Measurements from ENCODE around the gene CDH4.

Gene CDH4

GRCh38 chr20:61755971-61756845 lies 504.1 kb downstream of the CDH4 start:
- H3K4me1 ChIP-seq = no peaks in the 10 kb centered on the region
- no peak overlapping the region for H3K4me3 ChIP-seq
- 0 out of 2 replicates have a peak, but pooled peaks cover 3% of the 10 kb centered on the region for H3K27me3 ChIP-seq (ENCODE audit: low read depth)
- no peaks in the 10 kb centered on the region for H3K36me3 ChIP-seq (replicated peaks)
- DNase-seq (ENCODE audit: low spot score in 2 of 2) = no peak
- H3K9me3 ChIP-seq = no peaks in the 10 kb centered on the region
- in situ Hi-C loops (cut with MboI; ENCODE audit: low sequenced_read_pairs) = no loop called here

DNA sequence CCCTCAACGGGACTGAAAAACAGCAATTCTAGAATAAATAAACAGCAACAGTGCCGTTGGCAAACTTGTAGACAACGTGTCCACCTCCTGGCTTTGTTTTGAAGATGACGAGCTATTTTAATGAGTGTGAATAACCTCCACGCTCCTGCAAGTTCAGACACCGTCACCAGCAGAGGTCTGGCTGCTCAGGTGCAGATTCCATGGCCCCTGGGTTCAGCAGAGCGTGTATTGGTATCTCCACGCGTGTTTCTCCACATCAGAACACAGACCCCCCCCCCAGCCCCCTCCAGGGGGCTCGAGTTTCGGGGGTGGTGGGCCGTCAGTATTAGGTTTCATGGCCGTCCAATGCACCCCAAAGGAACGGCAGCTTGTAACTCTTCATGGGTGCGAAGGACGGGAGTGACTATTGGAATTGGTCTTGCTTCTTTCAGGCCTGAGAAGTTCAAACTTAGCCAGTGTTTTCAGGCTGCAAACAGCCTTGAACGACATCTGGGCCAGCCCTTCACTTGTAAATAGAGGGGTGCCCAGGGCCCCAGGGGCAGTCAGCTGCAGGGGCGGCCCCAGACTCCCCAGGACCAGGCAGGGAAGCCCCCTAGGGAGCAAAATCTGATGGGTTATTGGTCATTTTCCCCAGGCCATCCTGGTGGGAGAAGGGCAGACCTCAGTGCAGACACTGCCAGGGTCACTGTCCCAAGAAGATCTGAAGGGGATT lies 505.1 kb downstream of the CDH4 start:
- DNase-seq (ENCODE audit: low spot score in 2 of 2) = no peak
- Histone ChIP-seq H3K9me3 (no peaks in the 10 kb centered on the region), H3K36me3 (replicated peaks) (no peaks in the 10 kb centered on the region), H3K27me3 (ENCODE audit: low read depth) (0 out of 2 replicates have a peak, but pooled peaks cover 3% of the 10 kb centered on the region), H3K4me1 (no peaks in the 10 kb centered on the region), H3K4me3 (no peak overlapping the region)
- in situ Hi-C loops (cut with MboI; ENCODE audit: low sequenced_read_pairs) = no loop called here

DNA sequence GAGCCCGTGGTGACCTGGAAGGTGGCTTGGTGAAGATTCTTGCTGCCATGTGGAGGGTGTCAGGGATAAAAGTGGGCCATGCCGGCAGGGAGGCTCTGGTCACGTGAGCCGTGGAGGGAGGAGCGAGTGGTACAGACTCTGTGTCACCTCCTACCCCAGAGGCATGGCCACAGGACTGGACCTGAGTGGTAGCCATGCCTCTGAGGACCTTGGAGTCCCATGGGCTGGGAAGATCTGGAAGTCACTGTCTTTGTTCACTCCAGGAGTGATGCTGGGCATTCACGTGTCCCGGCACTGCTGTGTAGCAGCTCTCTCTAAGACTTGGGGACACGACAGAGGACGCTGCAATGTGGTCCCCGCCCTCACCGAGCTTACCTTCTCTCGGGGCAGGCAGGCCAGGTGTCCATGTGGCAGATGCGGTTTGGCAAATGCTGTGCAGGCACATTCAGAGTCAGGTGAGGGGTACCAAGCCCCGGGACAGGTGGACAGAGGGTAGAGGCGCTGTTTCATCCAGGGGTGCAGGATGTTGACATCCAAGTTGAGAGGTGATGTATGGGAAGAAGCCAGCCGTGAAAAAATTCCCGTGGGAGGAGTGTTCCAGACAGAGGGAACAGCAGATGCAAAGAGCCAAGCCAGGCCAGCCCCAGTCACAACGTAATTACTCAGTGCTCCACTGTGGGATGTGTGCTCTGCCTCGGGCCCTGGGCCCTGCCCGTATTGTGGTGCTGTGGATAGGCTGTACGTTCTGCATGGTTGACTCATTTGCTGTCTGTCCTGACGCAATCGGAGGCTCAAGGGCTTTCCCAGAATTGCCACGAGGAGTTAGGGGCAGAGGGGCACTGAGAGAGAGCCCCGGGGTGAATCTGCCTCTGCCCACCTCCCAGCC lies 505.9 kb downstream of the CDH4 start:
- no peak for DNase-seq (ENCODE audit: low spot score in 2 of 2)
- H3K36me3 ChIP-seq (replicated peaks) = no peaks in the 10 kb centered on the region
- H3K4me3 ChIP-seq = no peak overlapping the region
- H3K27me3 ChIP-seq (ENCODE audit: low read depth) = 0 out of 2 replicates have a peak, but pooled peaks cover 3% of the 10 kb centered on the region
- H3K4me1 ChIP-seq = no peaks in the 10 kb centered on the region
- no peaks in the 10 kb centered on the region for H3K9me3 ChIP-seq
- in situ Hi-C loops (cut with MboI; ENCODE audit: low sequenced_read_pairs) = no loop called here

GRCh38 chr20:61758564-61759200 lies 506.6 kb downstream of the CDH4 start:
- Histone ChIP-seq H3K27me3 (ENCODE audit: low read depth) (0 out of 2 replicates have a peak, but pooled peaks cover 3% of the 10 kb centered on the region), H3K4me1 (no peaks in the 10 kb centered on the region)
- in situ Hi-C loops (cut with MboI; ENCODE audit: low sequenced_read_pairs) = no loop called here

DNA sequence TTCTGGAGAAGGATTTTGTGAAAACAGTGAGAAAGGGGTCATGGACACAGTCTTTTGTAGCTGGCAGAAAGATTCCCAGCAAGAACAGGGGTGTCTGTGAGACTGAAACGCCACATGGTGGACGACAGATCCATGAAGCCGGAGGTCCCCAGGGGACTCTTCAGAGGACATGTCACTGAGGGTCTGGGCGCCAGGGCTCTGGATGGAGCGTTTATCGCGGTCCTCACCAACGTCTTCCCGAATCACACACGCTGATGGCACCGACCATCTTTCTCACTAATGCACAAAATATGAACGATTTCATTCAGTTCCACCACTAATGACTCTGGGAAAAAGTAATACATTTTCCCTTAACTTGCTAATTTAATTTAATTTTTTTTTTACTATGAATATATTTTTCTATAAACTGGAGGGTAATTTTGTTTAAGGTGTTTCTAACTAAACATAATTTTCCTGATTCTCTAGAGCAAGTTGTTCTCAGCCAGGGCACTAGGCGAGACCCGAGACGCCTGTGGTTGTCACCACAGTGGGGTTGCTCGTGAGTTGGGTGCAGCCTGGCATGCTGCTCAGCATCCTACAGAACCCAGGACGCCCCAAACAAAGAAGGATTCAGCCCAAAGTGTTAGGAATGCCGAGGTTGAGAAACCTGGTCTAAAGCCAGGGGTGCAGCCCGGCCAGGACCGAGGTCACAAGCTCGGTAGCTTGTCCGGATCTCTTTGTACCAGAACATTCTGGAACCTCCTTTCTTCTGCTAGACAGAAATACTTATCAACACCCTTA lies 507.4 kb downstream of the CDH4 start:
- in situ Hi-C loops (cut with MboI; ENCODE audit: low sequenced_read_pairs) = no loop called here
- no peaks in the 10 kb centered on the region for H3K36me3 ChIP-seq (replicated peaks)
- H3K9me3 ChIP-seq = no peaks in the 10 kb centered on the region
- no peak for DNase-seq (ENCODE audit: low spot score in 2 of 2)
- no peak overlapping the region for H3K4me3 ChIP-seq
- 0 out of 2 replicates have a peak, but pooled peaks cover 3% of the 10 kb centered on the region for H3K27me3 ChIP-seq (ENCODE audit: low read depth)
- H3K4me1 ChIP-seq = no peaks in the 10 kb centered on the region

More at GRCh38 chr20:61758564-61759200, 506.6 kb downstream of the CDH4 start:
- no peak overlapping the region for H3K4me3 ChIP-seq
- H3K9me3 ChIP-seq = no peaks in the 10 kb centered on the region
- no peaks in the 10 kb centered on the region for H3K36me3 ChIP-seq (replicated peaks)
- no peak for DNase-seq (ENCODE audit: low spot score in 2 of 2)

DNA sequence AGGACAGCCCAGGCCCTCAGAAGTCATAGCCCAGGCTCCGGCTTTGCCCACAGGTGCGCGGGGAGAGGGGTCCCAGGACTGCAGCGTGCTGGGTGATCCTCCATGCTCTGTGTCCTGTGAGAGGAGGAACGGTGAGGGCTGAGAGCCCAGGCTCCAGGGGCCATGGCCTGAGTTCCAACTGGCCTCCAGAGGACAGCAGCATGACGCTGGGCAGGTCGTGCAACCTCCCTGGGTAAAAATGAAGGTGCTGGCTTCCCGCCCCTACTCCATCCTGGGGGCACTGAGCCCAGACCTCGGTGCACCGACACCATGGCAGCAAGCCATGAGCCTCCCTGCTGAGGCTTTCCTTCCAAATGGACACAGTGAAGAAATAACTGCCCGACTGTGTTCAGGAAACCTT lies 508.3 kb downstream of the CDH4 start:
- Histone ChIP-seq H3K4me3 (no peak overlapping the region), H3K27me3 (ENCODE audit: low read depth) (0 out of 2 replicates have a peak, but pooled peaks cover 3% of the 10 kb centered on the region), H3K9me3 (no peaks in the 10 kb centered on the region), H3K36me3 (replicated peaks) (no peaks in the 10 kb centered on the region), H3K4me1 (no peaks in the 10 kb centered on the region)
- DNase-seq (ENCODE audit: low spot score in 2 of 2) = no peak
- in situ Hi-C loops (cut with MboI; ENCODE audit: low sequenced_read_pairs) = no loop called here

DNA sequence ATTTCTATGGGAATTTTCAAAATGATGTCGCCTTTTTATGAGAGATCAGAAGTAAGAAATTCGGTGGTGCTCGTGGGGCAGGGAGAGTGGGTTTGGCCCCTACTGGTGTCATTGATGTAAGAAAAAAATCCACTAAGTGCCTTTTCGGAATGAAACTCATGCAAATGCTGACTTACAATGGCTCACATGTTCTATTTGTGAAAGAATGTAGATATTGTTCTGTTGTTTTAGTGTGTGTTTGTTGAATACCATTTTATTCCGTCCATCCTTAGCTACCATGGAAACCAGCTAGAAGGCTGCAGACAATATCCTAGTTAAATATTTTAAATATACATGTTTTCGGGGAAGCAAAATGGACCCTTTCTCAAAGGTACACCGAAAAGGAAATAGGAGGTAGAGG lies 508.7 kb downstream of the CDH4 start:
- H3K9me3 ChIP-seq = no peaks in the 10 kb centered on the region
- no peaks in the 10 kb centered on the region for H3K36me3 ChIP-seq (replicated peaks)
- no peak overlapping the region for H3K4me3 ChIP-seq
- in situ Hi-C loops (cut with MboI; ENCODE audit: low sequenced_read_pairs) = no loop called here
- no peaks in the 10 kb centered on the region for H3K4me1 ChIP-seq
- no peak for DNase-seq (ENCODE audit: low spot score in 2 of 2)
- H3K27me3 ChIP-seq (ENCODE audit: low read depth) = 0 out of 2 replicates have a peak, but pooled peaks cover 3% of the 10 kb centered on the region

GRCh38 chr20:61761453-61762166 lies 509.5 kb downstream of the CDH4 start:
- no peaks in the 10 kb centered on the region for H3K4me1 ChIP-seq
- 0 out of 2 replicates have a peak, but pooled peaks cover 3% of the 10 kb centered on the region for H3K27me3 ChIP-seq (ENCODE audit: low read depth)
- no peaks in the 10 kb centered on the region for H3K36me3 ChIP-seq (replicated peaks)
- no peak overlapping the region for H3K4me3 ChIP-seq
- in situ Hi-C loops (cut with MboI; ENCODE audit: low sequenced_read_pairs) = no loop called here
- DNase-seq (ENCODE audit: low spot score in 2 of 2) = no peak
- no peaks in the 10 kb centered on the region for H3K9me3 ChIP-seq

DNA sequence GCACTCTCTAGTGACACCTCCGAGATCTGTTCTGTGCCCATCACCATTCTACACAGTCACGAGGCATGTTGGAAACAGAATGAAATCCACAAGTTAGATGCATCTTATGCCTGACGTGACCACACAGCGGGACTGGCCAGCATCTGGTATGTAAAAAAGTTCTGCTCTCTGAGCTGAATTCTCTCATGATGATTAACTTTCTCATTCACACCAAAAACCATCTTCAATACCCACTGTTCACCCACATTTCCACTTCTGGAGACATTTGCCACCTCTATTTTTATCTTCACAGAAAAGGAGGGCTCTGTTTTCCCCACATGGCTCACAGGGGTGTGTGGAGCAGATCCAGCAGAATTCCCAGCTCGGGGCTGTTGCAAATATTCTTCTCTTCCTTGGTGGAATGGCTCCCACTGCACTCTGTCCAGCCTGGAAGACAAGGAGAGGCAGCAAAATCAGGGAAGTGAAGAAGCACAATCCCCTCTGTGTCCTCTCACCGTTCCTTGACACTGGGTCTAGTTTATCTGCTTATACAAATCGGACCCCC lies 510.2 kb downstream of the CDH4 start:
- Histone ChIP-seq H3K27me3 (ENCODE audit: low read depth) (0 out of 2 replicates have a peak, but pooled peaks cover 3% of the 10 kb centered on the region), H3K4me1 (no peaks in the 10 kb centered on the region), H3K36me3 (replicated peaks) (no peaks in the 10 kb centered on the region), H3K4me3 (no peak overlapping the region), H3K9me3 (no peaks in the 10 kb centered on the region)
- no peak for DNase-seq (ENCODE audit: low spot score in 2 of 2)
- in situ Hi-C loops (cut with MboI; ENCODE audit: low sequenced_read_pairs) = no loop called here

- Histone ChIP-seq H3K9me3 (no peaks in the 10 kb centered on the region), H3K36me3 (replicated peaks) (no peaks in the 10 kb centered on the region), H3K27me3 (ENCODE audit: low read depth) (0 out of 2 replicates have a peak, but pooled peaks cover 3% of the 10 kb centered on the region), H3K4me3 (no peak overlapping the region), H3K4me1 (no peaks in the 10 kb centered on the region)
- no peak for DNase-seq (ENCODE audit: low spot score in 2 of 2)
- in situ Hi-C loops (cut with MboI; ENCODE audit: low sequenced_read_pairs) = no loop called here
Observed at GRCh38 chr20:61762886-61763739, 511.1 kb downstream of the CDH4 start.

DNA sequence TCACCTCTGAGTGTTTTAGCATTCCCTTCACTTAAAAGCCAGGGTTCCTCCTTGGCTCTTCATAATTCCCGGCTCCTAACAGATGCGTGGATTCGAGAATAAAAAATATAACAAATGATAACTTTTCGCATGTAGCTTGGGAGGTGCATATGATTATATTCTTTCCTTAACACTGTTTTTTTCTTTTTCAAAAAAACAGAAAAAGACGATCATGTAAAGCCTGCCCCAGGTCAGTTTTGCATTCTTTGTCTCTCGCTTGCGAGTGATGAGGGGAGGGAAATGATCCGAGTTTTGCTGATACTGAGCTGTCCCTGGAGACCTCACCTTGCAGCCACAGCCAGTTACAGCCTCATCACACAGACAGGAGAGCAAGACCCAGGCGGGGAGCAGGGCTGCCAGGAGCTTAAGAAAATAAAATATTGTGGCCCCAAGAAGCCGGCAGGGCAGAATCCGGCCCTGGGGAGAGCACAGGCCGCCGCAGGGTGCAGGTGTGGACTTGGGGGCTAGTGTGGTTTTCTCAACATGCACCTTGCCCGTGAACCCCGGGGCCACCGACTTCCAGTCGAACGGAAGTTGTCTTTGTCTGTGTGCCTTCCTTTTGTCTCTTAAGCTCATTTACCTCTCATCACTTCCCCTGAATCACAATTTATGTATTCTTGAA lies 511.8 kb downstream of the CDH4 start:
- Histone ChIP-seq H3K27me3 (ENCODE audit: low read depth) (0 out of 2 replicates have a peak, but pooled peaks cover 3% of the 10 kb centered on the region), H3K4me1 (no peaks in the 10 kb centered on the region), H3K4me3 (no peak overlapping the region), H3K9me3 (no peaks in the 10 kb centered on the region), H3K36me3 (replicated peaks) (no peaks in the 10 kb centered on the region)
- in situ Hi-C loops (cut with MboI; ENCODE audit: low sequenced_read_pairs) = no loop called here
- DNase-seq (ENCODE audit: low spot score in 2 of 2) = no peak

Data from HAP-1 (cell line).